Natural killer cell (primary cell): ENCODE results near the gene MRPL17. TPM values are rescaled to one million over a fixed set of nuclear protein-coding genes. Genes with fewer than 3 reads are reported as not detected.

Source experiments
- ATAC-seq, 3 donors: fragments of 150-1000 bp in 2 of 3; fragments of 200-7000 bp in 1 of 3; cut with Tn5 transposase; 1 replicate in 1 of 3; 2 replicates in 2 of 3; pipeline ENCODE4 v1.10.0; 2021; ENCODE audit warnings: mild to moderate bottlenecking in 2 of 3, moderate library complexity in 2 of 3
- DNase-seq, 2 donors: peaks; one replicate each; pipeline versions ENCODE4 v3.0.0 to v3.0.0-alpha.2; 2013 to 2021; ENCODE audit warnings: mixed read lengths in 1 of 2
- H3K27ac ChIP-seq: one replicate; pipeline ENCODE4 v1.5.1; 2013; ENCODE audit warnings: mild to moderate bottlenecking, low read length
- H3K27me3 ChIP-seq: one replicate; pipeline ENCODE4 v1.6.1; 2013; ENCODE audit warnings: low read length; ENCODE audit not compliant: control insufficient read depth, insufficient read depth
- H3K36me3 ChIP-seq: one replicate; pipeline ENCODE4 v1.6.1; 2013; ENCODE audit warnings: low read length; ENCODE audit not compliant: control insufficient read depth, insufficient read depth
- H3K4me1 ChIP-seq: one replicate; pipeline ENCODE4 v1.6.1; 2013; ENCODE audit warnings: low read length; ENCODE audit not compliant: control insufficient read depth, insufficient read depth
- H3K4me3 ChIP-seq: one replicate; pipeline ENCODE4 v1.5.1; 2013; ENCODE audit warnings: low read length
- H3K9me3 ChIP-seq: one replicate; pipeline ENCODE4 v1.6.1; 2013; ENCODE audit warnings: low read length; ENCODE audit not compliant: control insufficient read depth, insufficient read depth
- H3K27ac Mint-ChIP-seq, 2 donors: one replicate each; pipeline ENCODE4 v1.8.0; 2022; ENCODE audit warnings: mild to moderate bottlenecking in 2 of 2, mixed read lengths in 2 of 2, moderate library complexity in 1 of 2
- H3K27me3 Mint-ChIP-seq, 2 donors: one replicate each; pipeline ENCODE4 v1.8.0; 2022; ENCODE audit warnings: low read depth in 2 of 2, mixed read lengths in 2 of 2
- H3K36me3 Mint-ChIP-seq: one replicate; pipeline ENCODE4 v1.8.0; 2022; ENCODE audit warnings: mixed read lengths
- H3K4me1 Mint-ChIP-seq, 2 donors: one replicate each; pipeline ENCODE4 v1.8.0; 2022; ENCODE audit warnings: mixed read lengths in 2 of 2
- H3K4me3 Mint-ChIP-seq: one replicate; pipeline ENCODE4 v1.8.0; 2022; ENCODE audit warnings: mild to moderate bottlenecking, moderate library complexity, mixed read lengths
- H3K9me3 Mint-ChIP-seq, 2 donors: one replicate each; pipeline ENCODE4 v1.8.0; 2022; ENCODE audit warnings: mixed read lengths in 2 of 2
- WGBS: methylation state at CpG from one replicate; pipeline ENCODE4 v1.1.7; 2013; ENCODE audit warnings: missing lambda C conversion rate; ENCODE audit not compliant: insufficient coverage; 5-methylcytosine and 5-hydroxymethylcytosine counted together
- intact Hi-C: fragments of 100-400 bp; cut with micrococcal nuclease; formaldehyde crosslinking; loops from one replicate; pipeline ENCODE4 v1.14.2; 2022
- total RNA-seq, 4 donors: library from RNA; stranded (reverse); fragments of 120-200 nt in 1 of 4; gene quantifications; one replicate each; pipeline versions ENCODE4 v1.2.3 to v1.2.4, GENCODE V29; 2013 to 2022
- TF ChIP-seq, protein P1 (sequence below): fragments of 200-600 bp; IDR thresholded peaks from one replicate; pipeline ENCODE4 v1.8.0; 2022; ENCODE audit warnings: antibody characterized with exemption

The MRPL17 gene
- total RNA-seq, 3 donors from 2014 or later (not counting 1 experiment from before 2014, with no cell fraction given), result 9.0 to 11.8 (median 11.4) TPM

DNA sequence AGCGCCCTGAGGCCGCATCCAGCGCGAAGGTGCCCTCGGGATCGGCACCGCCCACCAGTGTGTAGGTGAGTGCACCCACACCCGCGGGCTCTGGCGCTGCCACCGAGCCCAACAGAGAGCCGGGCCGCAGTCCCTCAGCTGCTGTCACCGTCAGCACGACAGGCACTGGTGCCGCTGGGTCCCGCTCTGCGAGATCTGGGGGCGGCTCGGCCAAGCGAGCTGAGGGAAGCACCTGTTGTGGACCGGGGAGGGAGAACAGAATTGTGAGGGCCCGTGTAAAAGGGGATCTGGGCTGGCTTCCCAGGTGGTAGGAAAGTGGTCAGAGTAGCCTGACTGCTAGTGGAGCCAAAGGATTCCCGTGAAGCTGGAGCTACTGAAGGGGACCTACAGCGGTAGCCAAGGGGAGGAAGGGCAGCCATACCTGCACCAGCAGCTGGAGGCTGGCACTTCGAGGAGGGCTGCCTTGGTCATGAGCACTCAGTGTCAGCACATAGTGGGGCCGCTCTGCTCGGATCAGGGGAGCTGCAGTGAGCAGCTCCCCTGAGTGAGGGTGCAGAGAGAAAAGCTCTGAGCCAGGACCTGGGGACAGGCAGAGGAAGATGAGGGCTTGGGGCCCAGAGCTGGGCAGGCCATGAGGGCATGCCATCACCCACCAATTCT is 52.4 kb downstream of the MRPL17 start:
- Histone ChIP-seq H3K27me3 (no peaks in the 10 kb centered on the region), H3K36me3 (no peaks in the 10 kb centered on the region), H3K9me3 (no peaks in the 10 kb centered on the region), H3K4me1 (peaks cover 13% of the 10 kb centered on the region), H3K4me3 (no peak overlapping the region), H3K27ac (no peak overlapping the region)
- H3K4me1 Mint-ChIP-seq, result peaks cover 9 to 12% of the 10 kb centered on the region in 2 donors
- no peak overlapping the region for H3K4me3 Mint-ChIP-seq
- DNase-seq (no peak), ATAC-seq (no peak)
- H3K27me3 Mint-ChIP-seq, result no peaks in the 10 kb centered on the region
- H3K27ac Mint-ChIP-seq, result no peak overlapping the region
- TF ChIP-seq, protein P1, sequence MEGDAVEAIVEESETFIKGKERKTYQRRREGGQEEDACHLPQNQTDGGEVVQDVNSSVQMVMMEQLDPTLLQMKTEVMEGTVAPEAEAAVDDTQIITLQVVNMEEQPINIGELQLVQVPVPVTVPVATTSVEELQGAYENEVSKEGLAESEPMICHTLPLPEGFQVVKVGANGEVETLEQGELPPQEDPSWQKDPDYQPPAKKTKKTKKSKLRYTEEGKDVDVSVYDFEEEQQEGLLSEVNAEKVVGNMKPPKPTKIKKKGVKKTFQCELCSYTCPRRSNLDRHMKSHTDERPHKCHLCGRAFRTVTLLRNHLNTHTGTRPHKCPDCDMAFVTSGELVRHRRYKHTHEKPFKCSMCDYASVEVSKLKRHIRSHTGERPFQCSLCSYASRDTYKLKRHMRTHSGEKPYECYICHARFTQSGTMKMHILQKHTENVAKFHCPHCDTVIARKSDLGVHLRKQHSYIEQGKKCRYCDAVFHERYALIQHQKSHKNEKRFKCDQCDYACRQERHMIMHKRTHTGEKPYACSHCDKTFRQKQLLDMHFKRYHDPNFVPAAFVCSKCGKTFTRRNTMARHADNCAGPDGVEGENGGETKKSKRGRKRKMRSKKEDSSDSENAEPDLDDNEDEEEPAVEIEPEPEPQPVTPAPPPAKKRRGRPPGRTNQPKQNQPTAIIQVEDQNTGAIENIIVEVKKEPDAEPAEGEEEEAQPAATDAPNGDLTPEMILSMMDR, result no peak
- intact Hi-C loops, result no loop called here
- WGBS, result 96% methylated on average over 28 of the region's 28 CpGs
- no peaks in the 10 kb centered on the region for H3K9me3 Mint-ChIP-seq
- H3K36me3 Mint-ChIP-seq, result no peaks in the 10 kb centered on the region

Other genes starting within 250 kb of the MRPL17 start
- 1 to 10 TPM in 1 of 3 donors, under 1 TPM in 2; 0.35 to 1.5 (median 0.98) TPM for gene HPX, start 242.4 kb downstream of the MRPL17 start, total RNA-seq
- gene TRIM3, start 209.4 kb downstream of the MRPL17 start, total RNA-seq, result 10 to 100 TPM; 26.4 to 30.9 (median 26.5) TPM
- gene ARFIP2, start 202.0 kb downstream of the MRPL17 start, total RNA-seq, result 10 to 100 TPM; 44.7 to 62.3 (median 51.4) TPM
- 10 to 100 TPM; 69.6 to 92.8 (median 71.4) TPM for gene TIMM10B, start 201.8 kb downstream of the MRPL17 start, total RNA-seq
- 10 to 100 TPM; 29.6 to 38.3 (median 31.4) TPM for gene DNHD1, start 186.1 kb downstream of the MRPL17 start, total RNA-seq
- gene RRP8, start 79.7 kb downstream of the MRPL17 start, total RNA-seq, result 10 to 100 TPM; 31.3 to 35.9 (median 31.9) TPM
- gene ILK, start 79.6 kb downstream of the MRPL17 start, total RNA-seq, result 100 to 1,000 TPM; 109 to 145 (median 142) TPM
- 100 to 1,000 TPM; 154 to 191 (median 158) TPM for gene TAF10, start 71.1 kb downstream of the MRPL17 start, total RNA-seq
- 100 to 1,000 TPM; 123 to 135 (median 131) TPM for gene TPP1, start 63.9 kb downstream of the MRPL17 start, total RNA-seq
- gene DCHS1, start 27.5 kb downstream of the MRPL17 start, total RNA-seq, result 1 to 10 TPM in 1 of 3 donors, under 1 TPM in 2; 0.49 to 1.0 (median 0.83) TPM
- not detected for gene OR2AG2, start 88.6 kb upstream of the MRPL17 start, total RNA-seq
- gene OR2AG1, start 99.7 kb upstream of the MRPL17 start, total RNA-seq, result not detected
- not detected for gene OR6A2, start 116.3 kb upstream of the MRPL17 start, total RNA-seq
- not detected for gene OR10A5, start 162.3 kb upstream of the MRPL17 start, total RNA-seq
- under 1 TPM in 1 of 3 donors, not detected in 2; 0.05 TPM for gene OR10A2, start 179.7 kb upstream of the MRPL17 start, total RNA-seq
- gene OR10A4, start 193.3 kb upstream of the MRPL17 start, total RNA-seq, result not detected
- not detected for gene OR2D2, start 209.2 kb upstream of the MRPL17 start, total RNA-seq
- not detected for gene OR2D3, start 237.7 kb upstream of the MRPL17 start, total RNA-seq
- under 1 TPM in 2 of 3 donors, not detected in 1; 0.26 to 0.80 TPM for gene ZNF215, start 243.1 kb upstream of the MRPL17 start, total RNA-seq